ENCODE data around the gene COX4I1. TPM values are rescaled to one million over a fixed set of nuclear protein-coding genes. Genes with fewer than 3 reads are reported as not detected.

Gene COX4I1
- total and polyA plus RNA-seq, 2 donors (not counting 1 experiment from before 2014, with no cell fraction given), result 759 to 813 TPM

GRCh38 chr16:85773044-85773443 lies 26.5 kb upstream of the COX4I1 start:
- H3K4me1 Mint-ChIP-seq, result no peaks in the 10 kb centered on the region
- Histone ChIP-seq H3K9me3 (ENCODE audit: control extremely low read depth in 1 of 3, control insufficient read depth in 2 of 3, insufficient read depth in 1 of 3, low read length in 2 of 3) (no peaks in the 10 kb centered on the region), H2AFZ (ENCODE audit: insufficient read depth, low read depth, low read length, poor library complexity, severe bottlenecking) (no peak overlapping the region), H3K4me1 (ENCODE audit: control insufficient read depth in 2 of 2, insufficient read depth in 2 of 2, low read length in 2 of 2) (no peaks in the 10 kb centered on the region), H3K4me3 (ENCODE audit: control extremely low read depth in 1 of 5, extremely low read depth in 1 of 5, insufficient read depth in 1 of 5, low read depth in 2 of 5, low read length in 4 of 5) (no peak overlapping the region), H3K79me2 (ENCODE audit: control insufficient read depth, insufficient read depth, low read length) (no peaks in the 10 kb centered on the region), H4K20me1 (ENCODE audit: control insufficient read depth, insufficient read depth, low read length, poor library complexity, severe bottlenecking) (no peaks in the 10 kb centered on the region), H3K4me2 (replicated peaks; ENCODE audit: low read depth, low read length, poor library complexity, severe bottlenecking) (no peak overlapping the region), H3K9ac (ENCODE audit: low read length) (no peak overlapping the region), H3K27ac (ENCODE audit: low read length in 2 of 2) (no peak overlapping the region), H3K36me3 (replicated peaks in 1 of 2; ENCODE audit: control extremely low read depth in 1 of 2, control insufficient read depth in 1 of 2, extremely low read depth in 1 of 2, insufficient read depth in 2 of 2, low read length in 1 of 2) (peaks cover 0 to 12% of the 10 kb centered on the region in 2 experiments), H3K27me3 (replicated peaks in 1 of 4; ENCODE audit: control extremely low read depth in 1 of 4, control insufficient read depth in 3 of 4, insufficient read depth in 4 of 4, low read length in 3 of 4) (no peaks in the 10 kb centered on the region)
- DNase-seq (no peak), ATAC-seq (ENCODE audit: low read depth) (no peak)
- ChIA-PET POLR2A (no interaction called here), CTCF (no interaction called here)
- H3K4me3 Mint-ChIP-seq, result no peak overlapping the region
- H3K9me3 Mint-ChIP-seq (ENCODE audit: insufficient read depth), result no peaks in the 10 kb centered on the region
- intact Hi-C loops (cut with micrococcal nuclease), result no loop called here
- no peak overlapping the region for H3K27ac Mint-ChIP-seq
- no peaks in the 10 kb centered on the region for H3K27me3 Mint-ChIP-seq
- TF ChIP-seq CTCF (IDR thresholded peaks at IDR 0.05) (no peak), EZH2 (IDR thresholded peaks at IDR 0.05; ENCODE audit: borderline replicate concordance, insufficient read depth, low read depth, low read length, poor library complexity, severe bottlenecking) (no peak)
- WGBS (ENCODE audit: insufficient coverage), result no CpG with 5 or more reads among the region's 6 CpGs

- DNase-seq, result no peak
- Histone ChIP-seq H3K9ac (ENCODE audit: low read length) (no peak overlapping the region), H3K4me3 (ENCODE audit: control extremely low read depth in 1 of 5, extremely low read depth in 1 of 5, insufficient read depth in 1 of 5, low read depth in 2 of 5, low read length in 4 of 5) (no peak overlapping the region), H3K9me3 (ENCODE audit: control extremely low read depth in 1 of 3, control insufficient read depth in 2 of 3, insufficient read depth in 1 of 3, low read length in 2 of 3) (no peaks in the 10 kb centered on the region), H3K4me2 (replicated peaks; ENCODE audit: low read depth, low read length, poor library complexity, severe bottlenecking) (no peak overlapping the region), H3K36me3 (replicated peaks in 1 of 2; ENCODE audit: control extremely low read depth in 1 of 2, control insufficient read depth in 1 of 2, extremely low read depth in 1 of 2, insufficient read depth in 2 of 2, low read length in 1 of 2) (peaks cover 0 to 23% of the 10 kb centered on the region in 2 experiments), H3K27me3 (replicated peaks in 1 of 4; ENCODE audit: control extremely low read depth in 1 of 4, control insufficient read depth in 3 of 4, insufficient read depth in 4 of 4, low read length in 3 of 4) (no peaks in the 10 kb centered on the region), H3K79me2 (ENCODE audit: control insufficient read depth, insufficient read depth, low read length) (no peaks in the 10 kb centered on the region), H2AFZ (ENCODE audit: insufficient read depth, low read depth, low read length, poor library complexity, severe bottlenecking) (no peak overlapping the region), H3K4me1 (ENCODE audit: control insufficient read depth in 2 of 2, insufficient read depth in 2 of 2, low read length in 2 of 2) (no peaks in the 10 kb centered on the region), H3K27ac (ENCODE audit: low read length in 2 of 2) (no peak overlapping the region), H4K20me1 (ENCODE audit: control insufficient read depth, insufficient read depth, low read length, poor library complexity, severe bottlenecking) (no peaks in the 10 kb centered on the region)
- CTCF ChIA-PET, result no interaction called here
- Mint-ChIP-seq H3K4me1 (no peaks in the 10 kb centered on the region), H3K4me3 (no peak overlapping the region), H3K9me3 (ENCODE audit: insufficient read depth) (no peaks in the 10 kb centered on the region), H3K27ac (no peak overlapping the region), H3K27me3 (no peaks in the 10 kb centered on the region)
- TF ChIP-seq CTCF (IDR thresholded peaks at IDR 0.05), result no peak
- no peak for TF ChIP-seq EZH2 (IDR thresholded peaks at IDR 0.05; ENCODE audit: borderline replicate concordance, insufficient read depth, low read depth, low read length, poor library complexity, severe bottlenecking)
- WGBS (ENCODE audit: insufficient coverage), result 100% methylated on average over 1 of the region's 6 CpGs
- POLR2A ChIA-PET, result no interaction called here
- no peak for ATAC-seq (ENCODE audit: low read depth)
- intact Hi-C loops (cut with micrococcal nuclease), result no loop called here
Observed at GRCh38 chr16:85774136-85774535, 25.4 kb upstream of the COX4I1 start.

Measured in B cell (primary cell).